Neural progenitor cell (in vitro differentiated cells): Measurements from ENCODE around the gene INS. TPM values are rescaled to one million over a fixed set of nuclear protein-coding genes. Genes with fewer than 3 reads are reported as not detected.

Experiments
- DNase-seq: peaks from one replicate; pipeline ENCODE4 v3.0.0-alpha.2; 2016; ENCODE audit warnings: low spot score
- H2AFZ ChIP-seq: fragments of 200-600 bp; sonication (generic); replicated peaks from 2 replicates; pipeline ENCODE4 v1.6.1; 2016; ENCODE audit warnings: antibody characterized with exemption
- H3F3A ChIP-seq: fragments of 200-600 bp; sonication (generic); 2 replicates; pipeline ENCODE4 v1.6.1; 2016; ENCODE audit warnings: antibody characterized with exemption, low read depth
- H3K27ac ChIP-seq: fragments of 200-600 bp; sonication (generic); 2 replicates; pipeline ENCODE4 v1.5.1; 2016; ENCODE audit warnings: mild to moderate bottlenecking
- H3K27me3 ChIP-seq: fragments of 200-600 bp; sonication (generic); 2 replicates; pipeline ENCODE4 v1.6.1; 2016; ENCODE audit warnings: mild to moderate bottlenecking, moderate library complexity
- H3K36me3 ChIP-seq: fragments of 200-600 bp; sonication (generic); 2 replicates; pipeline ENCODE4 v1.5.1; 2016
- H3K4me1 ChIP-seq: fragments of 200-600 bp; sonication (generic); 2 replicates; pipeline ENCODE4 v1.6.1; 2016; ENCODE audit warnings: mixed run types
- H3K4me2 ChIP-seq: fragments of 200-600 bp; sonication (generic); 2 replicates; pipeline ENCODE4 v1.6.1; 2016
- H3K4me3 ChIP-seq: fragments of 200-600 bp; sonication (generic); 2 replicates; pipeline ENCODE4 v1.5.1; 2016
- H3K79me2 ChIP-seq: fragments of 200-600 bp; sonication (generic); 2 replicates; pipeline ENCODE4 v1.6.1; 2016; ENCODE audit warnings: low read depth
- H3K9ac ChIP-seq: fragments of 200-600 bp; sonication (generic); 2 replicates; pipeline ENCODE4 v1.6.1; 2016
- H3K9me3 ChIP-seq: fragments of 200-600 bp; sonication (generic); 2 replicates; pipeline ENCODE4 v1.5.1; 2016; ENCODE audit warnings: low read depth
- H4K20me1 ChIP-seq: fragments of 200-600 bp; sonication (generic); 2 replicates; pipeline ENCODE4 v1.6.1; 2016; ENCODE audit warnings: low read depth
- H3K27ac Mint-ChIP-seq: 3 replicates; pipeline ENCODE4 v1.8.0; 2021; ENCODE audit warnings: mixed read lengths
- H3K27me3 Mint-ChIP-seq: 2 replicates; pipeline ENCODE4 v1.8.0; 2022; ENCODE audit warnings: low read depth, mild to moderate bottlenecking, inconsistent platforms, moderate library complexity, mixed read lengths; ENCODE audit not compliant: insufficient read depth
- H3K36me3 Mint-ChIP-seq: 3 replicates; pipeline ENCODE4 v1.8.0; 2021; ENCODE audit warnings: mixed read lengths
- H3K4me1 Mint-ChIP-seq: 3 replicates; pipeline ENCODE4 v1.8.0; 2021; ENCODE audit warnings: mixed read lengths
- H3K4me3 Mint-ChIP-seq: 3 replicates; pipeline ENCODE4 v1.8.0; 2021; ENCODE audit warnings: mild to moderate bottlenecking, moderate library complexity, mixed read lengths
- H3K9me3 Mint-ChIP-seq: 3 replicates; pipeline ENCODE4 v1.8.0; 2020; ENCODE audit warnings: mixed read lengths
- CTCF ChIP-seq: fragments of 200-600 bp; sonication (generic); IDR thresholded peaks from 2 replicates; pipeline ENCODE4 v1.5.1; 2017; ENCODE audit warnings: antibody characterized with exemption, mild to moderate bottlenecking
- EZH2 ChIP-seq: fragments of 200-600 bp; sonication (generic); IDR thresholded peaks from 2 replicates; pipeline ENCODE4 v1.6.1; 2017; ENCODE audit warnings: antibody characterized with exemption, mild to moderate bottlenecking, moderate library complexity
- EZH2phosphoT487 ChIP-seq: fragments of 200-600 bp; sonication (generic); IDR thresholded peaks from 2 replicates; pipeline ENCODE4 v1.6.1; 2017; ENCODE audit warnings: antibody characterized with exemption
- total RNA-seq: library from RNA; depleted of rRNA; stranded (reverse); fragments of >200 nt; gene quantifications from 2 replicates; pipeline ENCODE4 v1.2.3, GENCODE V29; 2015; ENCODE audit warnings: low replicate concordance

Gene INS
- total RNA-seq, 1 donor from 2014 or later: not detected

GRCh38 chr11:2134022-2135010, 26.7 kb downstream of the INS start:
- Histone ChIP-seq H3K79me2 (no peaks in the 10 kb centered on the region), H3K9me3 (no peaks in the 10 kb centered on the region), H2AFZ (no peak overlapping the region), H3K27ac (no peak overlapping the region), H4K20me1 (no peaks in the 10 kb centered on the region), H3K36me3 (no peaks in the 10 kb centered on the region), H3K27me3 (peaks cover 76% of the 10 kb centered on the region), H3K9ac (no peak overlapping the region), H3K4me3 (no peak overlapping the region), H3F3A (peaks cover 7% of the 10 kb centered on the region), H3K4me1 (no peaks in the 10 kb centered on the region), H3K4me2 (no peak overlapping the region)
- H3K27me3 Mint-ChIP-seq: peaks cover 36% of the 10 kb centered on the region
- peaks cover 22% of the 10 kb centered on the region for H3K4me1 Mint-ChIP-seq
- H3K9me3 Mint-ChIP-seq: peaks cover 3% of the 10 kb centered on the region
- TF ChIP-seq CTCF: no peak
- no peaks in the 10 kb centered on the region for H3K36me3 Mint-ChIP-seq
- H3K4me3 Mint-ChIP-seq: no peak overlapping the region
- DNase-seq: no peak
- H3K27ac Mint-ChIP-seq: no peak overlapping the region

GRCh38 chr11:2133241-2134021, 27.6 kb downstream of the INS start:
- no peaks in the 10 kb centered on the region for H3K36me3 Mint-ChIP-seq
- H3K27me3 Mint-ChIP-seq: peaks cover 42% of the 10 kb centered on the region
- H3F3A ChIP-seq: peaks cover 7% of the 10 kb centered on the region
- no peak overlapping the region for H3K4me3 Mint-ChIP-seq
- H3K27ac ChIP-seq: no peak overlapping the region
- H3K79me2 ChIP-seq: no peaks in the 10 kb centered on the region
- peaks cover 22% of the 10 kb centered on the region for H3K4me1 Mint-ChIP-seq
- H3K9me3 ChIP-seq: no peaks in the 10 kb centered on the region
- no peak overlapping the region for H2AFZ ChIP-seq
- H3K4me2 ChIP-seq: no peak overlapping the region
- no peaks in the 10 kb centered on the region for H3K4me1 ChIP-seq
- peaks cover 3% of the 10 kb centered on the region for H3K9me3 Mint-ChIP-seq
- no peak overlapping the region for H3K4me3 ChIP-seq
- no peak overlapping the region for H3K9ac ChIP-seq
- no peak for DNase-seq
- H4K20me1 ChIP-seq: no peaks in the 10 kb centered on the region
- no peak for TF ChIP-seq CTCF
- TF ChIP-seq EZH2phosphoT487: no peak
- no peak for TF ChIP-seq EZH2
- no peak overlapping the region for H3K27ac Mint-ChIP-seq
- H3K27me3 ChIP-seq: peaks cover 67% of the 10 kb centered on the region
- H3K36me3 ChIP-seq: no peaks in the 10 kb centered on the region

- Mint-ChIP-seq H3K27me3 (peaks cover 42% of the 10 kb centered on the region), H3K36me3 (no peaks in the 10 kb centered on the region), H3K9me3 (peaks cover 3% of the 10 kb centered on the region), H3K4me1 (peaks cover 19% of the 10 kb centered on the region), H3K27ac (no peak overlapping the region), H3K4me3 (no peak overlapping the region)
- Histone ChIP-seq H4K20me1 (no peaks in the 10 kb centered on the region), H3K4me1 (no peaks in the 10 kb centered on the region), H2AFZ (no peak overlapping the region), H3K27me3 (peaks cover 61% of the 10 kb centered on the region), H3K4me3 (no peak overlapping the region), H3K36me3 (no peaks in the 10 kb centered on the region), H3K4me2 (no peak overlapping the region), H3K79me2 (no peaks in the 10 kb centered on the region), H3K9ac (no peak overlapping the region), H3K9me3 (no peaks in the 10 kb centered on the region), H3F3A (peaks cover 7% of the 10 kb centered on the region), H3K27ac (no peak overlapping the region)
- TF ChIP-seq CTCF: no peak
- TF ChIP-seq EZH2: no peak
- TF ChIP-seq EZH2phosphoT487: no peak
- no peak for DNase-seq
Observed at GRCh38 chr11:2132874-2133240, 28.2 kb downstream of the INS start.
